Erythroblast (primary cell): ENCODE measurements around the gene NT5DC2.

ENCODE experiments used
- GATA1 ChIP-seq: IDR thresholded peaks from 2 replicates; pipeline ENCODE4 v1.6.1; 2011; ENCODE audit warnings: low read depth, mild to moderate bottlenecking, control low read depth, low read length, moderate library complexity
- POLR2A ChIP-seq: IDR thresholded peaks from 2 replicates; pipeline ENCODE4 v1.6.1; 2011; ENCODE audit warnings: mild to moderate bottlenecking, low read length

GRCh38 chr3:52523386-52524257 lies 10.0 kb downstream of the NT5DC2 start:
- no peak for TF ChIP-seq POLR2A
- TF ChIP-seq GATA1: no peak
